ENCODE measurements around the gene SPATA6.
A peak's percentile ranks its signal among the peaks of the same experiment; 100 is the strongest.

Gene SPATA6

DNA sequence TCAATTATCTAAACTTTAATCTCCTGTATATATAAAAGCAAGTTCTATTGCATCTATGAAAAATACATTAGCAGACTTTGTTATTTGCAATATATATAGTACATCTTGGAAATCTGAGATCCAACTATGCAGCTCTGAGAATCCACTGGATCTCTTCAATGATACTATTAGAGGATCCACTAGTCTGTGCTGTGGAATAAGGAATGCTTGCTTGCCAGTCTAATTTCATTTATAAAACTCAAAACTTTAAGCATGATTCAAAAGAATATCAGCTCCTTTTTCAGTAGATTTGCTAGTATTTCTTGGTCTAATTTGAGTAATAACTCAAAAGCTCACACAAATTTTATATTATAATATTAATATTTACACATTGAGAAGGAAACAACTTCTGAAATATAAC, 115.1 kb downstream of the SPATA6 start:
- TF ChIP-seq, protein P1, sequence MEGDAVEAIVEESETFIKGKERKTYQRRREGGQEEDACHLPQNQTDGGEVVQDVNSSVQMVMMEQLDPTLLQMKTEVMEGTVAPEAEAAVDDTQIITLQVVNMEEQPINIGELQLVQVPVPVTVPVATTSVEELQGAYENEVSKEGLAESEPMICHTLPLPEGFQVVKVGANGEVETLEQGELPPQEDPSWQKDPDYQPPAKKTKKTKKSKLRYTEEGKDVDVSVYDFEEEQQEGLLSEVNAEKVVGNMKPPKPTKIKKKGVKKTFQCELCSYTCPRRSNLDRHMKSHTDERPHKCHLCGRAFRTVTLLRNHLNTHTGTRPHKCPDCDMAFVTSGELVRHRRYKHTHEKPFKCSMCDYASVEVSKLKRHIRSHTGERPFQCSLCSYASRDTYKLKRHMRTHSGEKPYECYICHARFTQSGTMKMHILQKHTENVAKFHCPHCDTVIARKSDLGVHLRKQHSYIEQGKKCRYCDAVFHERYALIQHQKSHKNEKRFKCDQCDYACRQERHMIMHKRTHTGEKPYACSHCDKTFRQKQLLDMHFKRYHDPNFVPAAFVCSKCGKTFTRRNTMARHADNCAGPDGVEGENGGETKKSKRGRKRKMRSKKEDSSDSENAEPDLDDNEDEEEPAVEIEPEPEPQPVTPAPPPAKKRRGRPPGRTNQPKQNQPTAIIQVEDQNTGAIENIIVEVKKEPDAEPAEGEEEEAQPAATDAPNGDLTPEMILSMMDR (conservative IDR thresholded peaks at IDR 0.05; ENCODE audit: control insufficient read depth, insufficient read depth, low read depth, low read length): no peak
- DNase-seq (ENCODE audit: low read depth): no peak
- H3K4me3 ChIP-seq (ENCODE audit: control insufficient read depth, low read depth, low read length): no peak overlapping the region

DNA sequence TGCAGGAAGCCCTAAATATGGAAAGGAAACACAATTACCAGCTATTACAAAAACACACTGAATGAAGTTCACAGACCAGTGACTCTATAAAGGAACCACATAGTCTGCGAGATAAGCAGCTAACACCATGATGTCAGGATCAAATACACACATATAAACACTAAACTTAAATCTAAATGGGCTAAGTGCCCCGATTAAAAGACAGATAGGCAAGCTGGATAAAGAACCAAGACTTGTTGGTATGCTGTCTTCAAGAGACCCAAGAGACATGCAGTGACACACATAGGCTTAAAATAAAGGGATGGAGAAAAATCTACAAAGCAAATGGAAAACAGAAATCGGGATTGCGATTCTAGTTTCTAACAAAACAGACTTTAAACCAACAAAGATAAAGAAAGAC, 127.6 kb downstream of the SPATA6 start:
- H3K4me3 ChIP-seq (ENCODE audit: control insufficient read depth, low read depth, low read length): no peak overlapping the region
- no peak for DNase-seq (ENCODE audit: low read depth)
- TF ChIP-seq, protein P1 (conservative IDR thresholded peaks at IDR 0.05; ENCODE audit: control insufficient read depth, insufficient read depth, low read depth, low read length): no peak

DNA sequence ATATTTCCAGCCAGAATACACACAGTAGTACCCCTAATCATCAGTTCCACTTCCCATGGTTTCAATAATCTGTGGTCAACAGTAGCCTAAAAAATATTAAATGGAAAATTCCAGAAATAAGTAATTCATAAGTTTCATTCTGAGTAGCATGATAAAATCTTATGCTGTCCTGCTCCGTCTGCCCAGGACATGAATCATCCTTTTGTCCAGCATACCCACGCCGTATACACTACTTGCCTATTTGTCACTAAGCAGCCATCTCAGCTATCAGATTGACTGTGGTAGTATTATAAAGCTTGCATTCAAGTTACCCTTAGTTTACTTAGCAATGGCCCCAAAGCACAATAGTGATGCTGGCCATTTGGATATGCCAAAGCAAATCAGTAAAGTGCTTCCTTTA, 130.8 kb downstream of the SPATA6 start:
- TF ChIP-seq, protein P1 (conservative IDR thresholded peaks at IDR 0.05; ENCODE audit: control insufficient read depth, insufficient read depth, low read depth, low read length): no peak
- no peak overlapping the region for H3K4me3 ChIP-seq (ENCODE audit: control insufficient read depth, low read depth, low read length)
- DNase-seq (ENCODE audit: low read depth): no peak

DNA sequence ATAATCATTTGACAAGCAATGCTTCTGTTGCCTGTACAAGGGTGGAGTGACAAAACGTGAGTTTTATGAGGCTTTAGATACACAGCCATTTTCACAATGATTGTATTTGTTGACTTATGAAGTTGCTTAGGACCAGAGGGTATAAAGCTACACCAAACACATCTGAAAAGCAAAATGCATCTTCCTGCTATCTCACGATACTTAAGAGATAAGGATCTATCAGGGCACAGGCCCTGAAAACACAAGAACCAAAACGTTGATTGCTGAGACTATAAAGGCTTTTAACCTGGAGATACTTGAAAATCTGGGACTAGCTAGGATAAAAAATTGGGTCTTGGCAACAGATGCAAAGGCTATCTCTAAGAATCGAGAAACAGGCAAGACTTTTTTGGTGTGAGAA, 133.7 kb downstream of the SPATA6 start:
- no peak overlapping the region for H3K4me3 ChIP-seq (ENCODE audit: control insufficient read depth, low read depth, low read length)
- TF ChIP-seq, protein P1 (conservative IDR thresholded peaks at IDR 0.05; ENCODE audit: control insufficient read depth, insufficient read depth, low read depth, low read length): no peak
- DNase-seq (ENCODE audit: low read depth): no peak

DNA sequence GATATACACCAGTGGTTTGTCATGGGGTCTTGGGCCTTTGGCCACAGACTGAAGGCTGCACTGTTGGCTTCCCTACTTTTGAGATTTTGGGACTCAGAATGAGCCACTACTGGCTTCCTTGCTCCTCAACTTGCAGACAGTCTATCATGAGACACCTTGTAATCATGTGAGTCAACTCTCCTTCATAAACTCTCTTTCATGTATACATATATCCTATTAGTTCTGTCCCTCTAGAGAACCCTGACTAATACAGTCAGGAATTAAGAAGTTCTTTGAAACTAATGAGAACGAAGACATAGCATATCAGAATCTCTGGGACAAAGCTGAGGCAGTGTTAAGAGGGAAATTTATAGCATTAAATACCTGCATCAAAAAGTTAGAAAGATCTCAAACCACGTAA, 138.7 kb downstream of the SPATA6 start:
- DNase-seq (ENCODE audit: low read depth): peak; percentile 10
- no peak overlapping the region for H3K4me3 ChIP-seq (ENCODE audit: control insufficient read depth, low read depth, low read length)
- TF ChIP-seq, protein P1 (conservative IDR thresholded peaks at IDR 0.05; ENCODE audit: control insufficient read depth, insufficient read depth, low read depth, low read length): no peak

DNA sequence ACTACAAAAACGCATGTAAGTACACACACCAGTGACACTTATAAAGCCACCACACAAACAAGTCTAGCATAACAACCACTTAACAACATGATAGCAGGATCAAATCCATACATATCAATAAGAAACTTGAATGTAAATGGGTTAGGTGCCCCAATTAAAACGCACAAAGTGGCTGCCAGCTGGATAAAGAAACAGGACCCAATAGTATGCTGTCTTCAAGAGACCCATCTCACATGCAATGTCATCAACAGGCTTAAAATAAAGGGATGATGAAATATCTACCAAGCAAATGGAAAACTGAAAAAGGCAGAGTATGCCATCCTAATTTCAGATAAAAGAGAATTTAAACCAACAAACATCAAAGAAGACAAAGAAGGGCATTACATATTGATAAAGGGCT, 139.9 kb downstream of the SPATA6 start:
- no peak for DNase-seq (ENCODE audit: low read depth)
- H3K4me3 ChIP-seq (ENCODE audit: control insufficient read depth, low read depth, low read length): no peak overlapping the region
- TF ChIP-seq, protein P1 (conservative IDR thresholded peaks at IDR 0.05; ENCODE audit: control insufficient read depth, insufficient read depth, low read depth, low read length): no peak

DNA sequence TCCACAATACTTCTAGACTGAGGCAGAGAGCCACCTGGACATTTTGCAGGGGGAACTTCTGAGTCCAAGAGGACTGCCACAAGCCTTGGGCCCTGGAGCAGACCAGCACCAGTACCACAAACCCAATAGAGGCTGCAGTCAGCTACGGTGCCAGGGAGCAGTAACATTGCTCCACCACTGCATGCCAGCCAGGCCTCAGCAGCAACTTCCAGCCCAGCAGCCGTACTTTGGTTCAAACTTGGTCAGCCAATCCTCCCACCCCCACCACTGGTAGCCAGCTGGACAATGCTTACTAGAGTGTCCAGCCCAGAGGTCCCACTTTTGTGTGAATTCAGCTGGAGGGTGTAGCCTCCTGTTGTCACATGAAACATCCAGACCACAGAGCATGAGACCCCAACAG, 142.1 kb downstream of the SPATA6 start:
- no peak overlapping the region for H3K4me3 ChIP-seq (ENCODE audit: control insufficient read depth, low read depth, low read length)
- no peak for DNase-seq (ENCODE audit: low read depth)
- TF ChIP-seq, protein P1 (conservative IDR thresholded peaks at IDR 0.05; ENCODE audit: control insufficient read depth, insufficient read depth, low read depth, low read length): no peak
